ENCODE measurements around the gene FGF4.

DNA sequence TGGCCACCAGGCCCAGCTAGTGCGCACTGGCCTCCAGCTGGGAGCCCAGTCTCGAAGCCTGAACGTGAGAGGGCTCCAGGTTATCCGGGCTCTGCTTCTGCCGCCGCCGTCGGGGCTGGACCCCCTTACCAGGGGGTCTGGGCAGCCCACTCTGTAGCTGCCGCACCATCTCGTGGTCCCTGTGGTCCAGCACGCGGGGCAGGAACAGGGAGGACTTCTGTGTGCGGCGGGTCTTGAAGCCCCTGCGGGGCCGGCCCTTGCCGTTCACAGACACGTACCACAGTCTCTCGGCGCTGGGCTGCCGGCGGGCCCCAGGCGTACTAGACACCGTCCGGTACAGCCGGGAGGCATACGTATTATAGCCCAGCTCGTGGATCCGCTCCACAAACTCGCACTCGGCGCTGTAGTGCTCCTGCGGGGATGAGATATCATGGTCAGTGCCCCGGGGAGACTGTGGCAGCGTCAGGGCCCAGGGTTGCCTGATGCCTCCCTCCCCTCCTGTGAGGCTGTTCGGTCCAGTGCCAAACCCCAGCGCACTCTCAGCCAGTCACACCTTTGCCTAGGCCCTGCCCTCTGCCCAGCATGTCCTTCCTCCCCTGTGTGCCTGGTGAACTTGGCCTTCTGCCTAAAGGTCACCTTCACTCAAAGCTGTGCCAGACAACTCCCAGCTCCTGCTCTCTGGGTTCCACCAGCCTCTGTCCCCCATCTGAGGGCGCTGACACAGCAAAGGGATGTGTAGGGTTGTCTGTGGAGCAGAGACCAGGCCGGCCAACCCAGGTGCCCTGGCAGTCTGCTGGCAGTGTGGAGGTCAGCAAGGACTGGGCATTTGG, 35.4 kb upstream of the FGF4 start:
- TF ChIP-seq POLR2AphosphoS5 (IDR thresholded peaks at IDR 0.05; ENCODE audit: borderline replicate concordance, low read depth, low read length) (no peak), EZH2 (IDR thresholded peaks at IDR 0.05) (no peak), FOXP2 (optimal IDR thresholded peaks at IDR 0.05; ENCODE audit: control extremely low read depth, extremely low read length, insufficient read depth) (no peak)
